Pancreas (tissue), 10 donors: ENCODE results near the gene RCSD1. TPM values are rescaled to one million over a fixed set of nuclear protein-coding genes. Genes with fewer than 3 reads are reported as not detected.

Experiments used
- ATAC-seq, 4 donors: fragments of 200-7000 bp; cut with Tn5 transposase; one replicate each; pipeline versions ENCODE4 v1.8.0 to v1.9.1; 2020; ENCODE audit warnings: mild to moderate bottlenecking in 4 of 4, moderate library complexity in 4 of 4
- DNase-seq, 6 donors: peaks; one replicate each; pipeline ENCODE4 v3.0.0-alpha.2; 2020
- FAIRE-seq: peaks from 2 replicates; lab custom pipeline; 2012; peaks lifted over from hg19 to GRCh38; lab: Jason Lieb, UNC
- H3K27ac ChIP-seq, 4 donors: fragments of 200-600 bp; sonication (generic); 1 replicate in 3 of 4; 2 replicates in 1 of 4; pipeline versions ENCODE4 v1.5.0 to v1.8.0; 2020
- H3K27me3 ChIP-seq, 4 donors: fragments of 200-600 bp; one replicate each; pipeline ENCODE4 v1.8.0; 2021
- H3K36me3 ChIP-seq, 3 donors: fragments of 200-600 bp; sonication (generic) in 1 of 3; one replicate each; pipeline versions ENCODE4 v1.5.0 to v1.8.0; 2020 to 2021
- H3K4me1 ChIP-seq, 3 donors: fragments of 200-600 bp; one replicate each; pipeline ENCODE4 v1.8.0; 2021
- H3K4me3 ChIP-seq, 4 donors: fragments of 200-600 bp; sonication (generic) in 2 of 4; one replicate each; pipeline versions ENCODE4 v1.5.0 to v1.8.0; 2020 to 2021
- H3K9me3 ChIP-seq, 4 donors: fragments of 200-600 bp; one replicate each; pipeline ENCODE4 v1.8.0; 2021
- WGBS, 2 donors: extraction: QIAGEN DNeasy Blood & Tissue Kit; methylation state at CpG; one replicate each; pipeline ENCODE4 v1.1.7; 2013; 5-methylcytosine and 5-hydroxymethylcytosine counted together
- intact Hi-C, 3 donors: fragments of 100-400 bp; cut with DNase I; formaldehyde crosslinking; loops; one replicate each; pipeline versions ENCODE4 v1.11.1 to v1.14.2; 2022
- polyA plus RNA-seq, 2 donors: library from polyadenylated mRNA; stranded (reverse); fragments of 200-250 nt; gene quantifications; one replicate each; pipeline ENCODE4 v1.2.3, GENCODE V29; 2013
- total RNA-seq, 6 donors: library from RNA; stranded (reverse); fragmentation: NEBNext Ultra II Directional in 4 of 6; extraction: Animal tissue kit (Norgen Biotek cat#: 25700) in 4 of 6; gene quantifications; one replicate each; pipeline versions ENCODE4 v1.2.1 to v1.2.4, GENCODE V29; 2021 to 2023
- TF ChIP-seq, protein P1 (sequence below), 4 donors: fragments of 200-600 bp; sonication (generic) in 3 of 4; IDR thresholded peaks; one replicate each; pipeline versions ENCODE4 v1.5.0 to v1.8.0; 2021; ENCODE audit warnings: antibody characterized with exemption in 4 of 4
- donor health status: healthy with polysubstance abuse.
- donor health status: DM: no; HTN: no; CAD: no; lungs with moderate emphysema.
- donor health status: DM: no; HTN: no; CAD: no.
- donor health status: control.
- donor health status: control.
- donor health status: Bipolar disorder and iron deficiency.
- donor health status: DM: yes; HTN: yes; CAD: no.
- donor health status: DM: no; HTN: no; CAD: no.
- donor health status: DM: no; HTN: no; CAD: no.
- donor health status: DM: yes; HTN: yes; CAD: no.

The RCSD1 gene
- total and polyA plus RNA-seq, 8 donors, result 0.59 to 6.7 (median 1.6) TPM

DNA sequence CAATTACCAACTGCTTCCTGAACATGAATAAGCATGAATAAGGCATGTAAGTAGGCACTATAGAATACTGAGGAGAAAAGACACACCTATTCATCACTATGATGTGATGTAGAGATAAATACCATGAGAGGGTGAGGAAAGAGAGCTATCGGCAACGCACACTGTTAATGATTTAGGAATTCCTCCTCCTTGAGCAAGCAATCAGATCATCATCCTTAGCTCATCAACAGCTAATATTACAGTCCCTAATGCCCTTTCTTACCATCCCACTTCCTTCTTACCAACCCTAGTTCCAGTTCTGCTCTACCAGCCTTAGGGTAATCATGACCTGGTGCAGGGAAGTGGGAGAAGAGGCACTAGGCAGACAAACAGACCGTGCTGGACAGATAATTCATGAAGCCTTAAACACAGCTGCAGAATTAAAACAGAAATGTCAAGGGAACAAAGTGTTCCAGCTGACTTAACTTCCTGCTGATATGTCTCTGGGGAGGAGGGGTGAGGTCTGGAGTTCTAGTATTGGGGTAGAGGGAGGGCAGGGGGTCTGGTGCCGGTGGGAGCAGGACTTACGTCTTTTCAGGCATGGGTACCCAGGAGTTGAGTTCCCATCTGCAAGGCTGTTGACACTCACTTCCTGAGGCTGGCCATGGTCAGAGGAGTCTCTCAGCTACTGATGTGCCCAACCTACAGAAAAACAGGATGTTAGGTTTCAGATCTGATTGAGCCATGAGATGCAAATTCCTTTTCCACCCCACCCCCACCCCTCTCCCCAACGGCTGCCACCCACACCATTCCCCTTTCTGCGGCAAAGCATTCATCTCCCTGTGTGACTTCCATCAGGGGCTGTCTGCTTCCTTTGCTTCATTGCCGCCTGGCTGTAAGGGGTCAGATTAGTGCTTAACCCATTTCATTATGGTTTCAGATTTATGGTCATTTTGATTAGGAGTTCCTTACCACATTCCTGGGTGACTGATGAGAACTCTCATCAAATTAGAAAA lies 12.6 kb upstream of the RCSD1 start:
- peak in 3 of 4 donors; percentile 19 to 83 (median 67) for ATAC-seq
- TF ChIP-seq, protein P1, sequence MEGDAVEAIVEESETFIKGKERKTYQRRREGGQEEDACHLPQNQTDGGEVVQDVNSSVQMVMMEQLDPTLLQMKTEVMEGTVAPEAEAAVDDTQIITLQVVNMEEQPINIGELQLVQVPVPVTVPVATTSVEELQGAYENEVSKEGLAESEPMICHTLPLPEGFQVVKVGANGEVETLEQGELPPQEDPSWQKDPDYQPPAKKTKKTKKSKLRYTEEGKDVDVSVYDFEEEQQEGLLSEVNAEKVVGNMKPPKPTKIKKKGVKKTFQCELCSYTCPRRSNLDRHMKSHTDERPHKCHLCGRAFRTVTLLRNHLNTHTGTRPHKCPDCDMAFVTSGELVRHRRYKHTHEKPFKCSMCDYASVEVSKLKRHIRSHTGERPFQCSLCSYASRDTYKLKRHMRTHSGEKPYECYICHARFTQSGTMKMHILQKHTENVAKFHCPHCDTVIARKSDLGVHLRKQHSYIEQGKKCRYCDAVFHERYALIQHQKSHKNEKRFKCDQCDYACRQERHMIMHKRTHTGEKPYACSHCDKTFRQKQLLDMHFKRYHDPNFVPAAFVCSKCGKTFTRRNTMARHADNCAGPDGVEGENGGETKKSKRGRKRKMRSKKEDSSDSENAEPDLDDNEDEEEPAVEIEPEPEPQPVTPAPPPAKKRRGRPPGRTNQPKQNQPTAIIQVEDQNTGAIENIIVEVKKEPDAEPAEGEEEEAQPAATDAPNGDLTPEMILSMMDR (IDR thresholded peaks at IDR 0.05), result no peak
- FAIRE-seq, result no peak
- 35 to 42% methylated on average over 8 of the region's 8 CpGs for WGBS, 2 donors
- DNase-seq, result no peak
- Histone ChIP-seq H3K36me3 (no peaks in the 10 kb centered on the region), H3K27me3 (no peaks in the 10 kb centered on the region), H3K4me3 (no peak overlapping the region), H3K27ac (peak overlapping the region in 1 of 4 donors; percentile 8), H3K4me1 (no peaks in the 10 kb centered on the region), H3K9me3 (no peaks in the 10 kb centered on the region)
- intact Hi-C loops, result no loop called here

DNA sequence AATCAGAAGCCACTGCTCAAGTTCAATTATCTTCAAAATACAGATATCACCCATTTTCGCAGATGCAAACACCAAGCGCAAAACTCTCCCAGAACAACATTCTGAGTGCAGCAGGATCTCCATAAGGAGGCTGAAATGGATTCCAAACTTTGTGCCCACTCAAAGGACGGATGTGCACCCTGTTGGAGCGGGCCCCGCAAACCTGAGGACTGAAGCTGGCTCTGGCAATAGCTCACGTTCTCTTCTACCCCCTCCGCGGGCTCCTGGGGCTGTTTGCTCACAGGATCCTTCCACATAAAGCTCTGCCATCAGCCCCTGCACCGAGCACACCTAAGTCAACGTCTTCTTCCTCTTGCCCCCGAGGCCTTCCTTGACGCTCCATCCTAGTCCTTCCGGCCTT lies 11.7 kb upstream of the RCSD1 start:
- 69 to 70% methylated on average over 13 of the region's 13 CpGs for WGBS, 2 donors
- TF ChIP-seq, protein P1 (IDR thresholded peaks at IDR 0.05), result no peak
- Histone ChIP-seq H3K9me3 (no peaks in the 10 kb centered on the region), H3K36me3 (no peaks in the 10 kb centered on the region), H3K27ac (no peak overlapping the region), H3K27me3 (no peaks in the 10 kb centered on the region), H3K4me3 (no peak overlapping the region), H3K4me1 (no peaks in the 10 kb centered on the region)
- ATAC-seq (no peak), FAIRE-seq (no peak), DNase-seq (no peak)
- intact Hi-C loops, result no loop called here

GRCh38 chr1:167618789-167619188 lies 11.2 kb upstream of the RCSD1 start:
- TF ChIP-seq, protein P1 (IDR thresholded peaks at IDR 0.05), result no peak
- Histone ChIP-seq H3K27me3 (no peaks in the 10 kb centered on the region), H3K9me3 (no peaks in the 10 kb centered on the region), H3K4me1 (no peaks in the 10 kb centered on the region), H3K27ac (no peak overlapping the region), H3K36me3 (no peaks in the 10 kb centered on the region), H3K4me3 (no peak overlapping the region)
- FAIRE-seq, result no peak
- WGBS, 2 donors, result 68 to 83% methylated on average over 3 of the region's 3 CpGs
- intact Hi-C loops, result no loop called here
- no peak for DNase-seq
- no peak for ATAC-seq

DNA sequence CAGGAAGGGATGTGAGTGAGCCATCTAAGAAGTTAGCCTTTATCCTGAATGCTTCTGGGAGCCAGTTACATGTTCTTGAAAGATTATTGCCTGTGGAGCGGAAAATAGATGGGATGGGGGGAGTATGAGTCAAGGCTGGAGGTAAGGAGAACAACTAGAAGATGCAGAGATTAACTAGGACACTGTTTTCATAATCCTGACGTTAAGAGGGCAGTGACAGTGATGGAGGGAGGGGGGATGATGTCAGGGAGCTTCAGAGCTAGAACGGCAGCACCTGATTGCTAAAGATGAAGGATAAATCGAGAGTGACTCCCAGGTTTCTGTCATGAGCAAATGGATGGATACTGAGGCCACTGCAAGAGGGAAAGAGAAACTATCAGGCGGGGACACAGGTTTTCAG lies 10.0 kb upstream of the RCSD1 start:
- WGBS, 2 donors, result 42 to 57% methylated on average over 5 of the region's 5 CpGs
- DNase-seq (no peak), ATAC-seq (no peak), FAIRE-seq (no peak)
- H3K4me1 ChIP-seq, result no peaks in the 10 kb centered on the region
- H3K36me3 ChIP-seq, result no peaks in the 10 kb centered on the region
- H3K27me3 ChIP-seq, result no peaks in the 10 kb centered on the region
- no peak overlapping the region for H3K27ac ChIP-seq
- TF ChIP-seq, protein P1 (IDR thresholded peaks at IDR 0.05), result no peak
- no peak overlapping the region for H3K4me3 ChIP-seq
- intact Hi-C loops, result no loop called here
- H3K9me3 ChIP-seq, result no peaks in the 10 kb centered on the region
